Osteocyte (in vitro differentiated cells): ENCODE results near the gene ST3GAL5. TPM values are rescaled to one million over a fixed set of nuclear protein-coding genes. Genes with fewer than 3 reads are reported as not detected.

Experiments
- DNase-seq: peaks from one replicate; pipeline ENCODE4 v3.0.0; 2021; ENCODE audit warnings: mixed read lengths; ENCODE audit not compliant: unreplicated experiment; ENCODE audit errors: extremely low spot score
- H3K27ac Mint-ChIP-seq: one replicate; pipeline ENCODE4 v1.8.0; 2021; ENCODE audit warnings: mild to moderate bottlenecking, mixed read lengths; ENCODE audit not compliant: unreplicated experiment
- H3K27me3 Mint-ChIP-seq: one replicate; pipeline ENCODE4 v1.8.0; 2021; ENCODE audit warnings: mixed read lengths; ENCODE audit not compliant: unreplicated experiment
- H3K36me3 Mint-ChIP-seq: one replicate; pipeline ENCODE4 v1.8.0; 2021; ENCODE audit warnings: mixed read lengths; ENCODE audit not compliant: unreplicated experiment
- H3K4me1 Mint-ChIP-seq: one replicate; pipeline ENCODE4 v1.8.0; 2021; ENCODE audit warnings: mixed read lengths; ENCODE audit not compliant: unreplicated experiment
- H3K4me3 Mint-ChIP-seq: one replicate; pipeline ENCODE4 v1.8.0; 2021; ENCODE audit warnings: mild to moderate bottlenecking, moderate library complexity, mixed read lengths; ENCODE audit not compliant: unreplicated experiment
- H3K9me3 Mint-ChIP-seq: one replicate; pipeline ENCODE4 v1.8.0; 2021; ENCODE audit warnings: mixed read lengths; ENCODE audit not compliant: unreplicated experiment
- CTCF ChIP-seq: fragments of 200-600 bp; sonication (generic); IDR thresholded peaks from 2 replicates; pipeline ENCODE4 v1.5.0; 2021; ENCODE audit warnings: antibody characterized with exemption, mild to moderate bottlenecking, moderate library complexity
- total RNA-seq: library from RNA; stranded (reverse); gene quantifications from 2 replicates; pipeline ENCODE4 v1.2.1, GENCODE V29; 2021

Gene ST3GAL5
- total RNA-seq, 1 donor from 2014 or later, result 42.2 TPM

GRCh38 chr2:85926931-85927661 is 38.3 kb upstream of the ST3GAL5 start:
- H3K27me3 Mint-ChIP-seq, result no peaks in the 10 kb centered on the region
- TF ChIP-seq CTCF, result no peak

GRCh38 chr2:85926526-85926925 is 37.7 kb upstream of the ST3GAL5 start:
- no peaks in the 10 kb centered on the region for H3K9me3 Mint-ChIP-seq
- H3K4me1 Mint-ChIP-seq, result peaks cover 28% of the 10 kb centered on the region
- H3K27ac Mint-ChIP-seq, result no peak overlapping the region
- no peak for DNase-seq
- no peaks in the 10 kb centered on the region for H3K27me3 Mint-ChIP-seq
- TF ChIP-seq CTCF, result no peak
- H3K36me3 Mint-ChIP-seq, result no peaks in the 10 kb centered on the region
- no peak overlapping the region for H3K4me3 Mint-ChIP-seq

More at GRCh38 chr2:85926931-85927661, 38.3 kb upstream of the ST3GAL5 start:
- Mint-ChIP-seq H3K9me3 (no peaks in the 10 kb centered on the region), H3K4me3 (no peak overlapping the region), H3K27ac (no peak overlapping the region), H3K36me3 (no peaks in the 10 kb centered on the region), H3K4me1 (peaks cover 24% of the 10 kb centered on the region)
- no peak for DNase-seq

GRCh38 chr2:85925216-85925671 is 36.5 kb upstream of the ST3GAL5 start:
- TF ChIP-seq CTCF, result no peak
- peaks cover 35% of the 10 kb centered on the region for H3K4me1 Mint-ChIP-seq
- H3K9me3 Mint-ChIP-seq, result no peaks in the 10 kb centered on the region
- no peaks in the 10 kb centered on the region for H3K27me3 Mint-ChIP-seq
- no peaks in the 10 kb centered on the region for H3K36me3 Mint-ChIP-seq
- no peak overlapping the region for H3K27ac Mint-ChIP-seq
- no peak overlapping the region for H3K4me3 Mint-ChIP-seq
- no peak for DNase-seq

GRCh38 chr2:85924522-85924921 is 35.7 kb upstream of the ST3GAL5 start:
- no peak for DNase-seq
- no peak for TF ChIP-seq CTCF
- no peak overlapping the region for H3K27ac Mint-ChIP-seq
- no peaks in the 10 kb centered on the region for H3K27me3 Mint-ChIP-seq
- no peaks in the 10 kb centered on the region for H3K36me3 Mint-ChIP-seq
- no peaks in the 10 kb centered on the region for H3K9me3 Mint-ChIP-seq
- H3K4me1 Mint-ChIP-seq, result peaks cover 36% of the 10 kb centered on the region
- H3K4me3 Mint-ChIP-seq, result no peak overlapping the region

- no peaks in the 10 kb centered on the region for H3K9me3 Mint-ChIP-seq
- H3K27me3 Mint-ChIP-seq, result no peaks in the 10 kb centered on the region
- H3K27ac Mint-ChIP-seq, result no peak overlapping the region
- no peak for TF ChIP-seq CTCF
- DNase-seq, result no peak
- peaks cover 32% of the 10 kb centered on the region for H3K4me1 Mint-ChIP-seq
- H3K36me3 Mint-ChIP-seq, result no peaks in the 10 kb centered on the region
- H3K4me3 Mint-ChIP-seq, result no peak overlapping the region
These were observed 33.4 kb upstream of the ST3GAL5 start for GRCh38 chr2:85922199-85922598.
